B cell (primary cell): Measurements from ENCODE around the gene TBC1D22A. TPM values are rescaled to one million over a fixed set of nuclear protein-coding genes. Genes with fewer than 3 reads are reported as not detected.

Experiments used
- ATAC-seq: fragments of 200-7000 bp; cut with Tn5 transposase; one replicate; pipeline ENCODE4 v1.10.0; 2021; ENCODE audit warnings: low read depth, mild to moderate bottlenecking, moderate number of reproducible peaks, moderate library complexity
- CTCF ChIA-PET: fragments of 350-600 bp; sonication (Branson Sonifier 250); formaldehyde crosslinking; loops from one replicate; lab custom pipeline; 2021; ENCODE audit warnings: antibody characterized with exemption, inconsistent platforms; lab: Charles Lee
- POLR2A ChIA-PET: fragments of 350-600 bp; sonication (Branson Sonifier 250); formaldehyde crosslinking; loops from one replicate; lab custom pipeline; 2021; ENCODE audit warnings: antibody characterized with exemption; lab: Charles Lee
- DNase-seq: peaks from one replicate; pipeline ENCODE4 v3.0.0; 2013
- H2AFZ ChIP-seq: 2 replicates; pipeline ENCODE4 v1.6.1; 2012; ENCODE audit warnings: mild to moderate bottlenecking, low read depth, low read length; ENCODE audit not compliant: insufficient read depth, poor library complexity, severe bottlenecking
- H3K27ac ChIP-seq, 2 donors: 1 replicate in 1 of 2; 2 replicates in 1 of 2; pipeline ENCODE4 v1.5.1; 2012 to 2013; ENCODE audit warnings: low read length in 2 of 2, mild to moderate bottlenecking in 2 of 2, moderate library complexity in 1 of 2
- H3K27me3 ChIP-seq, 4 experiments: fragments of 200-600 bp in 1 of 4; sonication (generic) in 1 of 4; replicated peaks in 1 of 4; 1 replicate in 2 of 4; 2 replicates in 2 of 4; pipeline versions ENCODE4 v1.6.1 to v1.7.0; 2013 to 2016; ENCODE audit warnings: low read length in 3 of 4, mild to moderate bottlenecking in 2 of 4, mixed read lengths in 1 of 4, moderate library complexity in 1 of 4; ENCODE audit not compliant: insufficient read depth in 4 of 4, control insufficient read depth in 3 of 4; ENCODE audit errors: control extremely low read depth in 1 of 4
- H3K36me3 ChIP-seq, 2 experiments: replicated peaks in 1 of 2; 1 replicate in 1 of 2; 2 replicates in 1 of 2; pipeline versions ENCODE4 v1.6.1 to v1.7.1; 2013; ENCODE audit warnings: low read length in 1 of 2; ENCODE audit not compliant: insufficient read depth in 2 of 2, control insufficient read depth in 1 of 2; ENCODE audit errors: control extremely low read depth in 1 of 2, extremely low read depth in 1 of 2
- H3K4me1 ChIP-seq, 2 donors: fragments of 200-600 bp in 1 of 2; sonication (generic) in 1 of 2; 1 replicate in 1 of 2; 2 replicates in 1 of 2; pipeline versions ENCODE4 v1.5.1 to v1.6.1; 2013 to 2017; ENCODE audit warnings: low read length in 2 of 2; ENCODE audit not compliant: control insufficient read depth in 2 of 2, insufficient read depth in 2 of 2
- H3K4me2 ChIP-seq: replicated peaks from 2 replicates; pipeline ENCODE3; 2012; ENCODE audit warnings: mild to moderate bottlenecking, low read depth, low read length; ENCODE audit not compliant: poor library complexity, severe bottlenecking
- H3K4me3 ChIP-seq, 5 experiments: fragments of 200-600 bp in 1 of 5; sonication (generic) in 1 of 5; 1 replicate in 3 of 5; 2 replicates in 2 of 5; pipeline versions ENCODE4 v1.5.1 to v1.7.0; 2011 to 2016; ENCODE audit warnings: low read length in 4 of 5, mild to moderate bottlenecking in 4 of 5, low read depth in 2 of 5, control low read depth in 1 of 5, moderate library complexity in 1 of 5; ENCODE audit not compliant: insufficient read depth in 1 of 5; ENCODE audit errors: control extremely low read depth in 1 of 5, extremely low read depth in 1 of 5
- H3K79me2 ChIP-seq: fragments of 200-600 bp; sonication (generic); one replicate; pipeline ENCODE4 v1.6.0; 2016; ENCODE audit warnings: low read length; ENCODE audit not compliant: control insufficient read depth, insufficient read depth
- H3K9ac ChIP-seq: fragments of 200-600 bp; sonication (generic); 2 replicates; pipeline ENCODE4 v1.6.1; 2017; ENCODE audit warnings: mild to moderate bottlenecking, low read length, moderate library complexity
- H3K9me3 ChIP-seq, 3 donors: one replicate each; pipeline versions ENCODE4 v1.6.1 to v1.7.1; 2013; ENCODE audit warnings: low read length in 2 of 3; ENCODE audit not compliant: control insufficient read depth in 2 of 3, insufficient read depth in 1 of 3; ENCODE audit errors: control extremely low read depth in 1 of 3
- H4K20me1 ChIP-seq: 2 replicates; pipeline ENCODE4 v1.6.0; 2012; ENCODE audit warnings: mild to moderate bottlenecking, low read length; ENCODE audit not compliant: insufficient read depth, control insufficient read depth, poor library complexity, severe bottlenecking
- H3K27ac Mint-ChIP-seq: one replicate; pipeline ENCODE4 v1.8.0; 2021; ENCODE audit warnings: mixed read lengths
- H3K27me3 Mint-ChIP-seq: one replicate; pipeline ENCODE4 v1.8.0; 2021; ENCODE audit warnings: mixed read lengths
- H3K4me1 Mint-ChIP-seq: one replicate; pipeline ENCODE4 v1.8.0; 2021; ENCODE audit warnings: mixed read lengths
- H3K4me3 Mint-ChIP-seq: one replicate; pipeline ENCODE4 v1.8.0; 2021; ENCODE audit warnings: mixed read lengths
- H3K9me3 Mint-ChIP-seq: one replicate; pipeline ENCODE4 v1.8.0; 2022; ENCODE audit warnings: mixed read lengths; ENCODE audit not compliant: insufficient read depth
- CTCF ChIP-seq: fragments of 200-600 bp; IDR thresholded peaks from one replicate; pipeline ENCODE4 v1.8.0; 2022; ENCODE audit warnings: antibody characterized with exemption, mild to moderate bottlenecking
- EZH2 ChIP-seq: IDR thresholded peaks from 2 replicates; pipeline ENCODE4 v1.6.1; 2012; ENCODE audit warnings: borderline replicate concordance, low read depth, mild to moderate bottlenecking, moderate library complexity, low read length; ENCODE audit not compliant: insufficient read depth, poor library complexity, severe bottlenecking
- WGBS: methylation state at CpG from one replicate; pipeline ENCODE4 v1.1.5; 2013; ENCODE audit warnings: missing lambda C conversion rate; ENCODE audit not compliant: insufficient coverage; 5-methylcytosine and 5-hydroxymethylcytosine counted together
- intact Hi-C: fragments of 100-400 bp; cut with micrococcal nuclease; formaldehyde crosslinking; loops from one replicate; pipeline ENCODE4 v1.10.0; 2022
- polyA plus RNA-seq: library from polyadenylated mRNA; depleted of rRNA; stranded (reverse); fragments of >200 nt; gene quantifications from 2 replicates; pipeline ENCODE4 v1.2.3, GENCODE V29; 2012
- total RNA-seq, 2 donors: library from RNA; stranded (reverse); fragments of 120-200 nt in 1 of 2; gene quantifications; 1 replicate in 1 of 2; 2 replicates in 1 of 2; pipeline versions ENCODE4 v1.2.3 to v1.2.4, GENCODE V29; 2013 to 2022

Gene TBC1D22A
- total and polyA plus RNA-seq, 2 donors (not counting 1 experiment from before 2014, with no cell fraction given), result 73.8 to 128 TPM

GRCh38 chr22:47136050-47136449, 373.6 kb downstream of the TBC1D22A start:
- no peak for DNase-seq
- ATAC-seq, result no peak
- H3K4me3 ChIP-seq, result no peak overlapping the region
- 97% methylated on average over 9 of the region's 12 CpGs for WGBS
- H3K27me3 ChIP-seq, result no peaks in the 10 kb centered on the region
- Mint-ChIP-seq H3K27me3 (no peaks in the 10 kb centered on the region), H3K4me1 (no peaks in the 10 kb centered on the region), H3K4me3 (no peak overlapping the region), H3K9me3 (no peaks in the 10 kb centered on the region), H3K27ac (no peak overlapping the region)
- POLR2A ChIA-PET, result no interaction called here
- H3K36me3 ChIP-seq, result peaks cover 0 to 34% of the 10 kb centered on the region in 2 experiments
- H3K9me3 ChIP-seq, result peaks cover 0 to 3% (median 0%) of the 10 kb centered on the region in 3 donors
- CTCF ChIA-PET, result no interaction called here
- no peak overlapping the region for H3K27ac ChIP-seq
- intact Hi-C loops, result no loop called here
- H3K4me2 ChIP-seq, result no peak overlapping the region
- H3K9ac ChIP-seq, result no peak overlapping the region
- no peaks in the 10 kb centered on the region for H3K4me1 ChIP-seq
- H3K79me2 ChIP-seq, result peaks cover 9% of the 10 kb centered on the region
- H2AFZ ChIP-seq, result no peak overlapping the region
- TF ChIP-seq EZH2 (no peak), CTCF (no peak)
- peaks cover 72% of the 10 kb centered on the region for H4K20me1 ChIP-seq

- Histone ChIP-seq H3K4me2 (no peak overlapping the region), H3K9ac (no peak overlapping the region), H3K36me3 (peaks cover 0 to 32% of the 10 kb centered on the region in 2 experiments), H4K20me1 (peaks cover 66% of the 10 kb centered on the region), H2AFZ (no peak overlapping the region), H3K4me1 (no peaks in the 10 kb centered on the region), H3K4me3 (no peak overlapping the region), H3K79me2 (peaks cover 9% of the 10 kb centered on the region), H3K27ac (no peak overlapping the region), H3K9me3 (peaks cover 0 to 3% (median 0%) of the 10 kb centered on the region in 3 donors), H3K27me3 (no peaks in the 10 kb centered on the region)
- intact Hi-C loops, result no loop called here
- WGBS, result 98% methylated on average over 16 of the region's 16 CpGs
- Mint-ChIP-seq H3K27me3 (no peaks in the 10 kb centered on the region), H3K27ac (no peak overlapping the region), H3K4me1 (no peaks in the 10 kb centered on the region), H3K4me3 (no peak overlapping the region), H3K9me3 (no peaks in the 10 kb centered on the region)
- no peak for TF ChIP-seq CTCF
- TF ChIP-seq EZH2, result no peak
- DNase-seq, result no peak
- ChIA-PET POLR2A (no interaction called here), CTCF (no interaction called here)
- ATAC-seq, result no peak
These were observed 374.2 kb downstream of the TBC1D22A start for GRCh38 chr22:47136671-47137070.
